Breast epithelium (tissue), 4 donors: ENCODE data around the gene INVS. TPM values are rescaled to one million over a fixed set of nuclear protein-coding genes. Genes with fewer than 3 reads are reported as not detected.

Experiments used
- DNase-seq, 2 donors: peaks; one replicate each; pipeline ENCODE4 v3.0.0-alpha.2; 2019; ENCODE audit warnings: low spot score in 2 of 2
- H3K27ac ChIP-seq, 2 donors: fragments of 200-600 bp; sonication (generic) in 1 of 2; one replicate each; pipeline ENCODE4 v1.5.1; 2016 to 2019; ENCODE audit warnings: mild to moderate bottlenecking in 1 of 2
- H3K27me3 ChIP-seq, 2 donors: fragments of 200-600 bp; sonication (generic) in 1 of 2; one replicate each; pipeline versions ENCODE4 v1.5.1 to v1.6.0; 2017 to 2019; ENCODE audit warnings: control low read depth in 1 of 2, mild to moderate bottlenecking in 1 of 2
- H3K36me3 ChIP-seq: fragments of 200-600 bp; one replicate; pipeline ENCODE4 v1.5.1; 2019
- H3K4me1 ChIP-seq, 2 donors: fragments of 200-600 bp; sonication (generic); one replicate each; pipeline ENCODE4 v1.5.1; 2016 to 2019; ENCODE audit warnings: control low read depth in 1 of 2
- H3K4me3 ChIP-seq, 3 donors: fragments of 200-600 bp; sonication (generic); 1 replicate in 2 of 3; 2 replicates in 1 of 3; pipeline ENCODE4 v1.5.1; 2016 to 2019; ENCODE audit warnings: mild to moderate bottlenecking in 3 of 3, moderate library complexity in 2 of 3
- H3K9me3 ChIP-seq, 2 donors: fragments of 200-600 bp; sonication (generic) in 1 of 2; one replicate each; pipeline ENCODE4 v1.5.1; 2016 to 2019; ENCODE audit warnings: control low read depth in 1 of 2
- POLR2A ChIP-seq: fragments of 450-650 bp; IDR thresholded peaks from one replicate; pipeline ENCODE4 v1.6.1; 2016; ENCODE audit warnings: antibody characterized with exemption, mild to moderate bottlenecking, moderate library complexity
- POLR2AphosphoS5 ChIP-seq, 3 donors: sonication (generic); formaldehyde crosslinking; IDR thresholded peaks; one replicate each; pipeline ENCODE4 v1.6.1; 2017; ENCODE audit warnings: antibody characterized with exemption in 3 of 3
- intact Hi-C: fragments of 100-400 bp; cut with DNase I; formaldehyde crosslinking; loops from one replicate; pipeline ENCODE4 v1.15.1; 2023; ENCODE audit warnings: low total_unique reads
- total RNA-seq, 3 donors: library from RNA; depleted of rRNA; stranded (reverse); fragments of >200 nt; gene quantifications; one replicate each; pipeline ENCODE4 v1.1.0, GENCODE V29; 2016
- TF ChIP-seq, protein P1 (sequence below), 3 donors: fragments of 450-650 bp; IDR thresholded peaks; one replicate each; pipeline ENCODE4 v1.5.1; 2016 to 2017; ENCODE audit warnings: antibody characterized with exemption in 3 of 3, mild to moderate bottlenecking in 3 of 3, moderate library complexity in 3 of 3

The INVS gene
- total RNA-seq, 3 donors from 2014 or later: 30.7 to 36.0 (median 34.7) TPM

DNA sequence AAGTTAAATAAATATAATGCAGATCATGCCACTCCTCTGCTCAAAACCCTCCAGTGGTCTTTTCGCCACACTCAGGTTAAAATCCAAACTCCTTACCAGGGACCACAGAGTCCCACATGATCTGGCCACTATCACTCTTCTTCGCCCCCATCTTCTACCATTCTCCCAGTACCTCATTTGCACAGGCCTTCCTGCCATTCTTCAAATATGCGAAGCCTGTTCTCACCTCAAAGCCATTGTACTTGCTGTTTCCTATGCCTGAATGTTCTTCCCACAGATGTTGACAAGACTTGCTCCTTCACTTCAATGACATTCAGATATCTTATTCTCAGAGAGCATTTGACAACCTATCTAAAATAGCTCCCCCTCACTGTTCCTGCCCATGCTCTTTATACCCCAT, 242.8 kb downstream of the INVS start:
- Histone ChIP-seq H3K4me3 (no peak overlapping the region), H3K4me1 (no peaks in the 10 kb centered on the region), H3K36me3 (no peaks in the 10 kb centered on the region), H3K9me3 (no peaks in the 10 kb centered on the region), H3K27me3 (no peaks in the 10 kb centered on the region), H3K27ac (no peak overlapping the region)
- intact Hi-C loops: no loop called here
- DNase-seq: no peak
- no peak for TF ChIP-seq POLR2A
- no peak for TF ChIP-seq POLR2AphosphoS5 (IDR thresholded peaks at IDR 0.05)
- TF ChIP-seq, protein P1, sequence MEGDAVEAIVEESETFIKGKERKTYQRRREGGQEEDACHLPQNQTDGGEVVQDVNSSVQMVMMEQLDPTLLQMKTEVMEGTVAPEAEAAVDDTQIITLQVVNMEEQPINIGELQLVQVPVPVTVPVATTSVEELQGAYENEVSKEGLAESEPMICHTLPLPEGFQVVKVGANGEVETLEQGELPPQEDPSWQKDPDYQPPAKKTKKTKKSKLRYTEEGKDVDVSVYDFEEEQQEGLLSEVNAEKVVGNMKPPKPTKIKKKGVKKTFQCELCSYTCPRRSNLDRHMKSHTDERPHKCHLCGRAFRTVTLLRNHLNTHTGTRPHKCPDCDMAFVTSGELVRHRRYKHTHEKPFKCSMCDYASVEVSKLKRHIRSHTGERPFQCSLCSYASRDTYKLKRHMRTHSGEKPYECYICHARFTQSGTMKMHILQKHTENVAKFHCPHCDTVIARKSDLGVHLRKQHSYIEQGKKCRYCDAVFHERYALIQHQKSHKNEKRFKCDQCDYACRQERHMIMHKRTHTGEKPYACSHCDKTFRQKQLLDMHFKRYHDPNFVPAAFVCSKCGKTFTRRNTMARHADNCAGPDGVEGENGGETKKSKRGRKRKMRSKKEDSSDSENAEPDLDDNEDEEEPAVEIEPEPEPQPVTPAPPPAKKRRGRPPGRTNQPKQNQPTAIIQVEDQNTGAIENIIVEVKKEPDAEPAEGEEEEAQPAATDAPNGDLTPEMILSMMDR (IDR thresholded peaks at IDR 0.05): no peak

DNA sequence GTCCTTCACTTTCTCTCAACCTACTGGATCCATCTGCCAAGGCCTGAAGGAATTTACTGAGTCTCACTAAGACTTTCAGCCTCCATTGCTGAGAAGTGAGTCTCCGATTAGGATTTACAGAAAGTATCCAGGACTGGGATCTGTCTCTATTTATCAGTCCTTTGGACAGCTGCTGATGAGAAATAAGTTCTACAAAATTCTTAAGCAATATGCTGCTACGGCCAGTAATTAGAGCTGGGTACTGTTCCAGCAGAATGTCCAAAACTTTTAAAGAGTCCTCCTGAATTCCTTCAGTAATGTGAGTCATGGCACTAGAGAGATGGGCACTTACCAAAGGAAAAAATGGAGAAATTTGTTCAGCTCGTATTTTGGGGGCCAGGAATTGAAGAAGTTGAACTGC, 247.8 kb downstream of the INVS start:
- no peak overlapping the region for H3K27ac ChIP-seq
- H3K36me3 ChIP-seq: no peaks in the 10 kb centered on the region
- H3K9me3 ChIP-seq: no peaks in the 10 kb centered on the region
- intact Hi-C loops: no loop called here
- peaks cover 0 to 3% of the 10 kb centered on the region in 2 donors for H3K4me1 ChIP-seq
- no peak overlapping the region for H3K4me3 ChIP-seq
- TF ChIP-seq POLR2AphosphoS5 (IDR thresholded peaks at IDR 0.05) (no peak), POLR2A (no peak)
- TF ChIP-seq, protein P1 (IDR thresholded peaks at IDR 0.05): no peak
- H3K27me3 ChIP-seq: no peaks in the 10 kb centered on the region
- no peak for DNase-seq

DNA sequence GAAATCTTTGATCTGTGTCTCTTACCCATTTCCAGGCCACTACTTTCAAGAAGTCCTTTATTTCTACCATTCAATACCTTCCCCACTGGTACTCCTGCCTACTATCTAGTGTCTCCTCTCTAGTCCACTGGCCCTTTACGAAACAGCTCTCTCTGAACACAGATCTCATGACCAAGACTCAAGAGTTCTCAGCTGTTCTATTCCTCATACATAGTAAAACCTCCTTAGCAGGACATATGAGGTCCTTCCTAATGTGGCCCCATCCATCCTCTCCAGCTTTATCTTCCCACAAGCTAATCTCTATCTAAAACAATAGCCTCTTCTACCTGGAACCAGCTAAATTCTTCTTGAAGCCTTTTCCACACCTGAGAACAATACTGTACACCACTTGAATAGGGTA, 251.1 kb downstream of the INVS start:
- no peaks in the 10 kb centered on the region for H3K36me3 ChIP-seq
- H3K4me1 ChIP-seq: peaks cover 0 to 3% of the 10 kb centered on the region in 2 donors
- TF ChIP-seq, protein P1 (IDR thresholded peaks at IDR 0.05): no peak
- TF ChIP-seq POLR2AphosphoS5 (IDR thresholded peaks at IDR 0.05): no peak
- no peak for TF ChIP-seq POLR2A
- no peak overlapping the region for H3K4me3 ChIP-seq
- no peaks in the 10 kb centered on the region for H3K27me3 ChIP-seq
- no peaks in the 10 kb centered on the region for H3K9me3 ChIP-seq
- H3K27ac ChIP-seq: no peak overlapping the region
- intact Hi-C loops: no loop called here
- DNase-seq: no peak

Other genes with a start within 250 kb of the INVS start
- 10 to 100 TPM; 32.3 to 67.9 (median 50.1) TPM for gene STX17, start 192.6 kb upstream of the INVS start, total RNA-seq
- 10 to 100 TPM; 15.7 to 17.8 (median 17.7) TPM for gene ERP44, start 243 bp upstream of the INVS start, total RNA-seq